Thyroid gland (tissue), 4 donors: ENCODE measurements around the gene ZNF593OS.

Source experiments
- CTCF ChIP-seq, 6 experiments: fragments of 200-600 bp in 3 of 6; fragments of 450-650 bp in 3 of 6; sonication (generic) in 3 of 6; IDR thresholded peaks; one replicate each; pipeline ENCODE4 v1.5.1; 2016 to 2019; ENCODE audit warnings: antibody characterized with exemption in 6 of 6, mild to moderate bottlenecking in 2 of 6, inconsistent platforms in 1 of 6, moderate library complexity in 1 of 6
- POLR2A ChIP-seq, 2 donors: fragments of 450-650 bp; IDR thresholded peaks; one replicate each; pipeline ENCODE4 v1.6.1; 2017; ENCODE audit warnings: antibody characterized with exemption in 2 of 2, mild to moderate bottlenecking in 2 of 2, moderate library complexity in 1 of 2

- no peak for TF ChIP-seq CTCF (IDR thresholded peaks at IDR 0.05)
- no peak for TF ChIP-seq POLR2A (IDR thresholded peaks at IDR 0.05)
These were observed 26.2 kb upstream of the ZNF593OS start for GRCh38 chr1:26197813-26198212.
